HL-60/S4 treated with phorbol 12-myristate 13-acetate at 8.2 ng/mL for 4 days and 3 days (cell line): Measurements from ENCODE around the gene POPDC3.
"Not testable (repeated sequence)": the region's sequence is repeated elsewhere in the genome, so short reads cannot be mapped to it uniquely, and the experiment has no call there.

Source experiments
- in situ Hi-C: fragments of 300-500 bp; cut with MboI; formaldehyde crosslinking; loops from 2 replicates; pipeline ENCODE4 v1.15.0; 2022; ENCODE audit warnings: low sequenced_read_pairs

The POPDC3 gene, protein sequence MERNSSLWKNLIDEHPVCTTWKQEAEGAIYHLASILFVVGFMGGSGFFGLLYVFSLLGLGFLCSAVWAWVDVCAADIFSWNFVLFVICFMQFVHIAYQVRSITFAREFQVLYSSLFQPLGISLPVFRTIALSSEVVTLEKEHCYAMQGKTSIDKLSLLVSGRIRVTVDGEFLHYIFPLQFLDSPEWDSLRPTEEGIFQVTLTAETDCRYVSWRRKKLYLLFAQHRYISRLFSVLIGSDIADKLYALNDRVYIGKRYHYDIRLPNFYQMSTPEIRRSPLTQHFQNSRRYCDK

DNA sequence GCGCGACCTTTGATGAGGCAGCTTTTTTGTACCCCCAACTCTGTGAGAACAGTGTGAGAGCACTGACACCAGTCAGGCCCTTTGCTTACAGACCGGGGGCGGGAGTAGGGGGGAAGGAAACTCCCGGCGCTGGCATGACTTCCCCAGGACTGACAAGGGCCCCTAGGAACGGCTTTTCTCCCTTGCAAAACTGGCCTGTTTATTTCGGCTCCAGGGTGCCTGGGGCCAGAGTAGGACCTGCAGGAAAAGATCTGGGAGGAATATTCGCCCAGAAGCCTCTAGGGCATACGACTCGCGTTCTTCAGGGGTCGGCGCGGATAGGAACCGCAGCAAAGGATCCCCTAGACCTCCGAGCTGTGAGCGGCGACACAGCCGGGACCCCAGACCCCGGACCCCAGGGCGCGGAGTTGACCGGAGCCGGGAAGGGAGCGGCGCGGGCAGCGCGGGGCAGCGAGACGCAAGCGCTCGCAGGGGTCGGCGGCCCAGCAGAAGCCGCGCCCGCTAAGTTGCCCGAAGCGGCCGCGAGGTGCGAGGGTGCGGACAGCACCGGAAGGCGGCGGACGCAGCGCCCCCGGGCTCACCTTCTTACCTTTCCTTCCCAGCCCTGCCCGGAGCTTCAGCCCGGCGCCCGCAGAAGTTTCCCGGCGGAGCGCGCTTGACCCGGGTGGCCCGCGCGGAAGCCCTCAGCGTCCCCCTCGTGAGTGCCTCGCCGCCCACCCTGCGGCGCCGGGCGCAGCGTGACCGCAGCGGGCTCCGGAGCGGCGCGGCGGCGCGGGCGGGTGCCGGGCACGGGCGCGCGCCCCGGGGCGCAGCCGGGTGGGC is at the start of gene POPDC3:
TSS of gene POPDC3 (minus strand) at position 771 of the 822 bp plus-strand sequence. CDS start 18,105 bp downstream, outside the sequence.
- in situ Hi-C loops, result no loop called here

DNA sequence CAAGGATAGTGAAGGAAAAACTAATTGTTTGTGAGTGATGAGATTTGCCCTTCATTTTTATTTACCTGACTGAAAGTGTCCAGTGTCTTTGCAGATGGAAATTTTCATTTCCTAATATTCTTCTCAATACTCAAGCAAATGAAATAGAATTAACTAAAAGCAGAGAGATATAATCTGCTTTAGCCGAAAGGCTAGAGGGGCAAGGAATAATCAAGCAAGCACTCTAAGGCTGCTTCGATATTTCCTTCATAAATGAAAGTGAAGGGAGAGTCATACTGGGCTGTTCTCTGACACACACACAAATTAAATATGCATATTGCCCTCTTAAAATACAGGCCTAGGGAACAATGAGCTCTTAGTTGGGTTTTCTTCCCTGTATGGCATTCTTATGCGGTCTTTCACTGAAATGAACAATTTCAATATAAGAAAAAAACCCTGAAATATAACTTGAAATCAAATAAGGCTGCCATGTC is 47.5 kb upstream of the POPDC3 start:
- in situ Hi-C loops, result no loop called here

DNA sequence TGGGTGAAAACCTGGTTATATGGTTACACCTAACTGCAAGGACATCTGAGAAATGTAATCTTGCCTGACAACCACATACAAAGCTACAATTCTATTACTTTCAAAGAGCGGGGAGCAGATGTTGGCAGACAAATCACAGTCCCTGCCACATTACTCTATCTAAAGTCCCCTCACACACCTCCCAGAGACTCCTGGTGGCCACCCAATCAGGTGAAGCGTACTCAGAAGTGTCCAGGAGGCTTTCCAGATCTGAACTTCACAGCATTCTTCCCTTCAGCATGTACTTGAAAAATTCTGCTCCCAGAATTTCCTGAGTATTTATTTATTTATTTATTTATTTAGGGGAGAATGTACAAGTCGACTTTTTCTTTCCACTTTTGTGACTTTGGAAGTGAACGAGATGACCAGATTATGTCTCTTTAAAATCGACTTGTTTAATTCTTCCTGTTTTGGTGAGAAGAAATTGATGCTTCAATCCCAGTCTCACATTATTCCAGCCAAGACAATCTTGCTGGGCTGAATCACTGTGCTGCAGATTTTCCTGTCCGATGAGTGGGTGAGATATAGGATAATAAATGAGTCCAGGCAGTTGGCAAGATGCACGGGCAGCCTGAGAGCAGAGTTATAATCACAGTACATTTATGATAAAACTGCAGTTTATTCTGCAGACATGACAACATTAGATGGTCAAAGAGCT is 46.9 kb upstream of the POPDC3 start:
- in situ Hi-C loops, result no loop called here

DNA sequence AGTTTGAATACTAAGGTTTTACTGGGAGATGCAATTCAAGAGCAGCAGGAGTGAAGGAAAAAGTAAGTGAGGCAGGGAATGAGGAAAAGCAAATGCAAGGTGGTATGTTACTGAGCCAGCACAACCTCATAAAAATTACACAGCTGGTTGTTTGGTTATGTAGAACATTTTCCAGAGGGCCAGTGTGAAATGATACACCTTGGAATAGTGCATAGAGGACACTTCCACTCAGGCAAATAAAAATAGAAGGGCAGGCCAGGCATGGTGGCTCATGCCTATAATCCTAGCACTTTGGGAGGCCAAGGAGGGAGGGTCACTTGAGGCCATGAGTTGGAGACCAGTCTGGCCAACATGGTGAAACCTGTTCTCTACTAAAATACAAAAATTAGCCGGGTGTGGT is 43.4 kb upstream of the POPDC3 start:
- in situ Hi-C loops, result no loop called here

DNA sequence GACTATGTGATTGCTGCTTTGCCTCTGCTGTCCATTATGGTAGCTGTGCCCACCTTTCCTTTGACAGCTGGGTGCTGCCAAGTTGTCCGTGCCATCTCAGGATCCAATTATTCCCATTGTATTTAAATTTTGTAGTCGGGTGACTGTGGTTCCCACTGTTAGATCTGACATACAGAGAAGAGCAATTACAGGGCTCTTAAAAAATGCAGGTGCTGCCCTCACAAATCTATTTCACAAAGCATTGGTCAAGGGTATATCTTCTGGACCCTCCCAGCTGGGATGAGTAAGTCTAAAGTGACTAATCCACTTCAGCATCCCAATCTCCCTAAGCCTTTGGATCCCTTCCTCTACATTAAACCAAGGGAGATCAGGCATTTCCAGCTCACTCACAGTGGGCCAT is 41.4 kb upstream of the POPDC3 start:
- in situ Hi-C loops, result not testable (repeated sequence)

DNA sequence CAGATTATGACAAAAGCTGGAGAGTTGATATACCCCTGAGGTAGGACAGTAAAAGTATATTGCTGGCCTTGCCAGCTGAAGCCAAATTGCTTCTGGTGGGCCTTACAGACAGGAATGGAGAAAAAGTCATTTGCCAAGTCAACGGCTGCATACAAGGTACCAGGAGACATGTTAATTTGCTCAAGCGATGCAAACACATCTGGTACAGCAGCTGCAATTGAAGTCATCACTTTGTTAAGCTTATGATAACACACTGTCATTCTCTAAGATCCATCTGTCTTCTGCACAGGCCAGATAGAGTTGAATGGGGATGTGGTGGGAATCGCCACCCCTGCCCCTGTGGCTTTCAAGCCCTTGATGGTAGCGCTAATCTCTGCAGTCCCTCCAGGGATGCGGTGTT is 40.4 kb upstream of the POPDC3 start:
- in situ Hi-C loops, result no loop called here

DNA sequence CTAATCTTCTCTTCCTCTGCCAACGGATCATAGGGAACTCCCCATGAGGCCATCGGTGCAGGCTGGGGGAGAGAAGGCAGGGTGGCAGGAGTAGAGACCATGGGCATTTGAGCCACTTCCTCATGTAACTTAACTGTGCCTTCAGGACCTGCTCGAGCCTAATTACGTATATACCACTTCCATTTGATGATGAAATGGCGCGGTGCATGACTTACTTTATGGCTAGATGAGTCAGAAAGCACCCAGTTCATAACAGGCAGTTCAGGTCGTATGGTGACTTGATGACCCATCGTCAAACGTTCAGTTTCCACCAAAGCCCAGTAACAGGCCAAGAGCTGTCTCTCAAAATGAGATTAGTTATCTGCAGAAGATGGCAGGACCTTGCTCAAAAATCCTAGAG is 39.4 kb upstream of the POPDC3 start:
- in situ Hi-C loops, result not testable (repeated sequence)

DNA sequence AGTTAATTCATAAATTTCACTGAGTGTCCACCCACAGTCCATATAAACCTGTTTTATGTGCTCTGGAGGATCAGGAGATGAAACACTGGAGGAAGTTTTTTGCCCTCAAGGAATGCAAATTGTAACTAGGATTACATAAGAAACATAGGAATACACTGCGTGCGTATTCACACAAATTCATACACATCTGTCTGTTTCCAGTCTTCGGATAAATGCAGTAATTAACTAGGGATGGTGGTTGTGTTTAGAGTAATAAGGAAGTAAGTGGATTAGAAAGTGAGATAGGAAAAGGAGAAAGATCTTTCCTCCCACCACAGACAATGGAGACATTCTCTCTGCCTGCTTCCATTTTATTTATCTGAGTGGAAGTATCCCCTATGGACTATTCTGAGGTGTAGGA is 35.7 kb upstream of the POPDC3 start:
- in situ Hi-C loops, result no loop called here

DNA sequence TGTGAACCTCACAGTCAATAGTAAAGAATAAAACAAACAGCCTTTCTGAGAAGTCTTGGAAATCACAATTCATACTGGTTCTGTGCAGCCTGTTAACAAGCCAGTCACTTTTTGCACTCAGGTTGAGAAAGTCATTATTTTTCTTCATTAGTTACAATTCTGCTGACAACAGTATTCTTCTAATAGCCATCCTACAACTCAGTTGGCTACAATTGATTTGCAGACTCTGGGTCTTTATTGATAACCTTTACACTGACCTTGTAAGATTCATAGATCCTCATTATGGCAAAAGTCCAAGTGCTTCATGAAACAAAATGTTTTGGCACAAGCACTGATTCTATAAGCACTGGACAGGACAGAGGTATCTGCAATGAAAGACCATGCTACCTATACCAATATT is 34.9 kb upstream of the POPDC3 start:
- in situ Hi-C loops, result no loop called here

DNA sequence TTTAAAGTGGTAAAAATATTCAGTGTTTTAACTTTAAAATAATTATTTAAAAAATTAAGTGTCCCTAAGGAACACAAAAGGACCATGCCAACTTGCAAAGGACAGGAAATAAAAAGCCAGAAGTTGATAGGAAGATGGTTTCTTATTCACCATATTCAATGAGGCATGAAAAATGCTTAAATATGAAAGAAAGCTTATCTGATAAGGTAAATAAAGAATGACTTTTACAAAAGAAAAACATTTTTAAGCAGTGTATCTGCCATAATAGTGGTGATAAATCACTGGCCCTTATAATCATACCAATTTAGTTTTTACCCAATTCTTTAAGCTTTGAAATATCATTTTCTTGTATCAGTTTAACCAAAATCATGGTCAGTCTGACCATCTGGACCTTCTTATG is 33.5 kb upstream of the POPDC3 start:
- in situ Hi-C loops, result no loop called here

DNA sequence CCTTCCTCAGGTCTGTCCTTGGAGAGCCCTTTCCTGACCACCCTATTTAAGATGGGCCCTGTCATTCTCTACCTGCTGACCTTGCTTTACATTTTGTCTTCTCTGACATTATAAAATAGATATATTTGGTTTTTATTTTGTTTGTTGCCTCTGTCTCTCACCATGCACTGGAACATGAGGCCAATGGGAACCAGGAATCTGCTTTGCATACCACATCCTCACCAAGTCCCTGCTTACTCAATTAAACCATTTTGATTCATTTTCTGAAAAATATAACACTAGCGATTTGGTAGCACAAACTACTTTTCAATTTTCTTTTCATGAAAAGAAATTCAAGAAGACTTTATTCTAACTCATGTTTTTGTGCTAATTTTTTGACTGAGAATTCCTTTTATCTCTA is 32.8 kb upstream of the POPDC3 start:
- in situ Hi-C loops, result no loop called here

DNA sequence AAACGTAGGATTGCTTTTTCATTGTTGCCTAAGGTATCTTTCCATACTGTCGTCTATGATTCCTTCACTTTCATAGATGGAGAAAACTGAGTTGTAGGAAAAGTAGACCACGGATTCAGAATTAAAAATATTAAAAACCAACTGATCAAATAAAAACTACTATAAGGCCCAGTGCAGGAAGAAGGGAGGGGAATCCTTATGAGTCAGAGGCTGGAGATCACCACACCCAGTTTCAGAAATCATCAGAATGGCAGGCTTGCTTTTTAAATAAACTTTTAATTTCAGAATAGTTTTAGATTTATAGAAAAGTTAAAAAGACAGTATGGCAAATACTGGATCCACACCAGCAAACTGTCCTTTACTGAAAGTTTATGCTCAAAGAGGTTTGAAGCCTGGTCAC is 32.0 kb upstream of the POPDC3 start:
- in situ Hi-C loops, result no loop called here

DNA sequence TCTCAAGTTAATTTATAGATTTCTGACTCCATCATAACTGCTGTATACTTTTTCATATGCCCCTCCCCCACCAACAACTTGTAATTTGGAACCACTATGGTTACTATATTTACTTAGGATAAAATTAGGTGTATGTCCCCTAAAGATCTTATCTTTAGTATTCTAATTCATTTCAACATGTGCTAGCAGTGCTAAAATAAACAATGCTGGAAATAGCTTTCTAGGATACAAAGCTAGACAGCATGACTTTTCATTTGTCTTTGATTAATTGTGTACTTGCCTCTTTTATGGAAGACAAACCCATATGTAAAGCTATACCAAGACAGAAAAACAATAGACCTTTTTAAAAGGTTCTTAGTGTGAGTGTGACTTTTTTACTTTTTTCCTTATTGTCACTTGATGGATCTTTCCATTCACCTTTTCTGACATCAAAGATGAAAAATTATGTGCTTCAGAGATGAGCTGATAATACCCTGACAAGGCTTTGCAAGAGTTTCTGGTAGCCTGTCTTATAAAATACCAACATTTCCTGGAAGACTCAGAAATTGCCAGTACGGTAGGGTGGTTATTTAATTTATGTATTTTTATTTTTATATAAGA is 31.2 kb upstream of the POPDC3 start:
- in situ Hi-C loops, result no loop called here

DNA sequence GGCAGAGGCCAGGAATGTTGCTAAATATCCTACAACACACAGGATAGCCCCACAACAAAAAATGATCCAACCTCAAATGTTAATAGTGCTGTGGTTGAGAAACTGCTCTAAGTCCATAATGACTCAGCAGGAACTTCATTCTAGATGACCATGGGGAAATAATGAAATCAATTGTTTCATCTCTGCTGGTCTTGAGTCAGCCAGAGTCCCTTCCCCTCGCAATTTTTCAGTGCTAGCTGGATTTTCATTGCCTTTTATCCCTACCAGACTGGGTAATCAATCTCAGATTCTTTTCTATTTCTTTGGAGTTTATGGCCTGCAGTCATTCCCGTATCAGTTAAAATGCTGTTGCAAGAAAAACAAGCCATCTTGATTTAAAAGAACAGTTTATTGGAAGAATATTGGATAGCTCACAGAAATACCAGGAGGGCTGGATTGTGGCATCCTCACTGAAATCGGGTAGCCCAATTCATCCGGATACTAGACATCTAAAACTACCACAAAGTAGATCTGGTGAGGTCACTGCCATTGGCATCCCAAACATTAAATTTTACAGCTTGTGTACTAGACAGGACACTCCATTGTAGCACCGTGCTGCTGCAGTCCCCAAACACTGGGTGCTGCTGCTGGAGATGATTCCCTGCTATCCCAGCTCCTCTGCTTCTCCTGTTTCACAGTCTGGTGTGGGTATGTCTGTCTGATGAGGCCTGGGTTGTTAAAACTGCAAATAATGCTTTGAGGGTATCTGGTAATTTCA is 30.3 kb upstream of the POPDC3 start:
- in situ Hi-C loops, result no loop called here

DNA sequence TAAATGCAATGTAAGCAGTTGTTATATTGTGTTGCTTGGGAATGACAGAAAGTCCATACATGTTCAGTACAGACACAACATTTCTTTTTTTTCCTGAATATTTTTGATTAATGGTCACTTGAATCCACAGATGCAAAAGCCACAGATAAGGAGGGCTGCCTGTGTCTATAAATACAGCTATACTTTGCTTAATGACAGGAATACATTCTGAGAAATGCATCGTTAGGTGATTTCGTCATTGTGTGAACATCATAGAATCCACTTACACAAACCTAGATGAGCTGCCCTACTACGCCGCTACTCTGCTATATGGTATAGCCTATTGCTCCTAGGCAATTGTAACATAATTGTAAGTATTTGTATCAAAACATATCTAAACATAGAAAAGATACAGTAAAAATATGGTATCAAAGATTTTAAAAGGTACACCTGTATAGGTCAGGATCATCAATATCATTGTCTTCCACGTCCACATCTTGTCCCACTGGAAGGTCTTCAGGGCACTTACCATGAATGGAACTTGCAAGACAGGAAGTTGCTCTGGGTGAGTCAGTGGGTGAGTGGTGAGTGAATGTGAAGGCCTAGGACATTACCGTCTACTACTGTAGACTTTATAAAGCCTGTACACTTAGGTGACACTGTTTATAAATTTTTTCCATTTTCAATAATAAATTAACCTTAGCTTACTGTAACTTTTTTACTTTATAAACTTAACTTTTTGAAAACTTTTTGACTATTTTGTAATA is 27.9 kb upstream of the POPDC3 start:
- in situ Hi-C loops, result no loop called here

DNA sequence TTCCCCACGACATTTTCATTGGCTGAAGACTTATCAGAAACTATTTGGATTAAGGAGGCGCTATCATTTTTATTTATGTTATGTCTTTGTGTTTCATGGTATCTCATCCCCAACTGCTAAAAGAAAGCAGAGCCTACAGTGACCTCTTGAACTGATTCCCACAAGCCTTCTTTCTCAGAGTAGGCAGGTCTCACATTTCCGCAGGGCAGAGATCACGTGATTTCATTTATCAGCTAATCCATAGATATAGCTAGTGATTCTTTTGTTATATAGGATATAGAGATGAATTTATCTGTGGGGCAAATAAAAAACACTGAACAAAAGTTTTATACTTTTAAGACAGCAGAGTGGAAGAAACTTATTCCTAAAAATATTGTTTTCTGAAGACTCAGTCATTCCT is 25.0 kb upstream of the POPDC3 start:
- in situ Hi-C loops, result no loop called here

DNA sequence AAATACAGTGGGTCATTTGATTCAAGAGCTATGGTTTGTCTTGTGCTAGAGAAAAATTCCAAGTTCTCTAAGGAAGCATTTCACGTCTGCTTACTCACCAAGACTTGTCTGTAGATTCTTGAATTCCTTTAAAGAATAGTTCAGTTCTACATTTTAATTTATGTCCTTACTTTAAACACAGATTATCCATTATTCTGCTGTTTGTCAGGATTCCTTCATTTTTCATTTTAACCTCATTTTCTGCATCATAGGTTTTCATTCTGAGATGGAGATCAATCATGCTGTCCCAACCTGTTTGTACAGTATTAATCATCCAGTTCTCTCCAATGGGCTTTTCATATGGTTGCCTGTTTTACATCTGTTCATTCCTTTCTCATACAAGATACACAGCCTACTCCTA is 24.5 kb upstream of the POPDC3 start:
- in situ Hi-C loops, result no loop called here

DNA sequence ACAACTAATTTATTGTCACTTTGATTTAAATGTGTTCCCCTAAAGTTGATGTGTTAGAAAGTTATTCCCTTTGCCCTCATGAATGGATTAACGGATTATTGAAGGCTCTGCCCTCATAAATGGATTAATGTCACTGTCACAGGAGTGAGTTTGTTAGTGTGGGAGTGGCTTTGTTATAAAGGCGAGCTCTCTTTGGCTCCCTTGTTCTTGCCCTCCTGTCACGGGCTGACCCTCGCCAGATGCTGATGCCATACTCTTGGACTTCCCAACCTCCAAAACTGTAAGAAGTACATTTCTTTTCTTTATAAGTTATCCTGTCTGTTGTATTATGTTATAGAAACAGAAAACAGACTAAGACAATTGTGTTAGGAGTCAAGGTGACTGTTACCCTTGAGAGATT is 22.7 kb upstream of the POPDC3 start:
- in situ Hi-C loops, result no loop called here

DNA sequence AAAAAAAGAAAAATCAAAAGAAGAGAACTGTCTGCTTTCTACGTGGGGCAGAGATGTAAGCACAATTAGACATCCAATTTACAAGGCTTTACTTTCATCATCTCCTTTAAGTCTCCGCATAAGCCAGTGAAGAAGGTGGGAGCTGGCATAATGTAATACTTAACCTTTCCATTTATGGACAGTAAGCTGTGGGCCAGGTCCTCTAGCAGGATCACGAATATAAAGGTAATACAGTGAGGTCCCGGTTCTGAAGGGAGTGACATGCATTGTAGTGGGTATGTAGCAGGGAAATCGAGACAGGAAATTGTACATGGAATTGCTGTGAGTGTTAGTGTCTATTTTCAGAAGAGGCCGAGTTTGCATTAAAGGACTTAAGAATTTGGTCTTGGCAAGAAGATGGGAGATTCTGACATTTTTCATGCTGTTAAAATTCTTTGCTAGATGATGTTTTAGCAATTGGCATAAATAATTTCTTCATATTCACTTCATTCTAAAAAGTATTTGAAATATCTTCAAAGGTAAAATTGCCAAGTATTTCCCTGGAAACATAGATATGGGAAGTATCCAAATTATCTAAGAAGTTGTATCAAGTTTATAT is 20.4 kb upstream of the POPDC3 start:
- in situ Hi-C loops, result no loop called here

DNA sequence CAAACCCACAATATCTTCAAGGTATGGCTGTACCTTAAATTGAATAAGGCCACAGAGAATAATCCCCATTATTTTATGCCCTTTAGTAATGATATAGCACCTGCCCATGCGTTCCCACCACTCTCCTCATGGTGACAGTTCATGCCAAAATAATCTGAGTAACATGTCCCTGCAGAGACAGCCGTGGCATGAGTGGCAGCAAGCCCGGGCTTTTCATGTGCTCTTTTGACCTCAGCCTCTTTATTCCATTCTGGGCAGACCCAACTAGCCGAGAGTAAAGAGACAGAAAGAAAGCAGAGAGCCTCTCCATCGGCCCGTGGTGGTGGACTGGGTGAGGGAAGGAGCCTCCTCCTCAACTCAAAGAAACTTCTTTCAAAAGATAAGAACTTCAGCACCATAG is 19.9 kb upstream of the POPDC3 start:
- in situ Hi-C loops, result no loop called here
